Body of pancreas (tissue), 4 donors: ENCODE measurements around the gene MS4A3.
"Not testable (repeated sequence)": the region's sequence is repeated elsewhere in the genome, so short reads cannot be mapped to it uniquely, and the experiment has no call there.

Source experiments
- CTCF ChIP-seq, 7 experiments: fragments of 450-650 bp in 4 of 7; fragments of 200-600 bp in 3 of 7; sonication (generic) in 3 of 7; IDR thresholded peaks; one replicate each; pipeline ENCODE4 v1.5.1; 2016 to 2019; ENCODE audit warnings: antibody characterized with exemption in 7 of 7
- POLR2A ChIP-seq, 3 donors: fragments of 450-650 bp; IDR thresholded peaks; one replicate each; pipeline ENCODE4 v1.6.1; 2016; ENCODE audit warnings: antibody characterized with exemption in 3 of 3, mild to moderate bottlenecking in 2 of 3

GRCh38 chr11:60104471-60105115, 48.1 kb downstream of the MS4A3 start:
- TF ChIP-seq CTCF, POLR2A (IDR thresholded peaks at IDR 0.05): not testable (repeated sequence)
